Measurements from ENCODE around the gene DAPK2.
"Not testable (repeated sequence)": the region's sequence is repeated elsewhere in the genome, so short reads cannot be mapped to it uniquely, and the experiment has no call there.

The DAPK2 gene

DNA sequence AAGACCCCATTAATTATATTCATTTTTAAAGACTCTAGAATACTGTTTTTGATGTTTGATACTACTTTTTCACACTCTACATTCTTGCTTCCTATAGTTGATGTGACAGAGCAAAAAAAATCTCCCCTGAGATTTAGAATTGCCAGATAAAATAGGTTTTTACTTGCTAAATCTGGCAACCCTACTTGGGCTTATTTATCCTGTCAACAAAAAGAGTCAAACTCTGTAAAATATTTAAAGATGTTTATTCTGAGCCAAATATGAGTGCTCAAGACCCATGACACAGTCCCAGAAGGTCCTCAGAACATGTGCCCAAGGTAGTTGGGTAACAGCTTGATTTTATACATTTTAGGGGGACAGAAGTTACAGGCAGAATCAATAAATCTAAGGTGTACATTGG, 72.3 kb downstream of the DAPK2 start:
- DNase-seq (ENCODE audit: low read depth, low spot score) = no peak

DNA sequence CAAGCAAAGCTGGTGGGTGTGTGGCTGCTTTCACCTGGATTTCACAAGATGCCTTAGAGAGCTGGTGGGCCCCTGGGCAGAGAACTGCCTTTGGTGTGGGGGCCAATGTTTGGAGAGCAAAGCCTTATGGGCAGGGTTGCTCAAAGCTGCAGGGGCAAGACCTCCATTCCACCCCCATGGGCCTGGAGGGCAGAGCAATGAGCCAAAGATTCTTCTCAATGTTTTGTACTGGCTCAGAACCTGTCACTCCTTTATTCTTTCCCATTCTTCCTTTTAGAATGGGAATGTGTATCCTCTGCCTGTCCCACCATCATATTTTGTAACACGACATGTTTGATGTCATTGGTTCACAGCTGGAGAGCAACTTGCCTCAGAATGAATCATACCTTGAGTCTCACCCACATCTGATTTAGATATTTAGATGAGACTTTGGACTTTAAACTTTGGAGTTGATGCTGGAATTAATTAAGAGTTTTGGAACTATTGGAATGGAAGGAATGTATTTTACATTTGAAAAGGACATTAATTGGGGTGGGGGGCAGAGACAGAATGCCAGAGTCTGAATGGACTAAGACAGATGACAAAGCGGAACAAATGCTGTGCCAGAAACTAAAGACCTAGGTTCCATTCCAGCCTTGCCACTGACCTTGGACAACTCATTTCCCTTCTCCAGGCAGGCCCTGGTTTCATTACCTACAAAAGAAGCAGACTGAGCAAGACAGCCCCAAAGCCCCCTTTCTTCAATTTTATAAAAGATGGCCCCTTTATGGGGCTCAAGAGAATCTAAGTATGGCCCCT, 72.9 kb downstream of the DAPK2 start:
- DNase-seq (ENCODE audit: low read depth, low spot score) = no peak

DNA sequence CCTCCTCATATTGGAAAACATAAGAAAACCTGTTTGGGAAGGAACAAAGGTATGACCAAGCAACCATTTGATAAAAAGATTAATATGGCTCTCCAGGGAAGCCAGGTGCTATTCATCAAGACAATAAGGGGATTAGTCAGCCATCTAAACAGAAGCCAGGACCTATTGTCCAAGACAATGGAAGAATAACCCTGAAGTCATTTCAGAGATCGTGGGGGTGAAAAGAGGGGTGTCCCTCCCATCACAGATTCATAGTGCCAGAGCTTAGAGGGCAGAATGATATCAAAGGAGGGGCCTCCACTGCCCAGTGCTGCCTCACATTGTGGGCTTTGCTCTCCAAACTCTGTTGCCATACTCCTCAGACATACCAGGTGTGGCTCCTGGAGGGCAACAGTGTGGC, 73.5 kb downstream of the DAPK2 start:
- no peak for DNase-seq (ENCODE audit: low read depth, low spot score)

DNA sequence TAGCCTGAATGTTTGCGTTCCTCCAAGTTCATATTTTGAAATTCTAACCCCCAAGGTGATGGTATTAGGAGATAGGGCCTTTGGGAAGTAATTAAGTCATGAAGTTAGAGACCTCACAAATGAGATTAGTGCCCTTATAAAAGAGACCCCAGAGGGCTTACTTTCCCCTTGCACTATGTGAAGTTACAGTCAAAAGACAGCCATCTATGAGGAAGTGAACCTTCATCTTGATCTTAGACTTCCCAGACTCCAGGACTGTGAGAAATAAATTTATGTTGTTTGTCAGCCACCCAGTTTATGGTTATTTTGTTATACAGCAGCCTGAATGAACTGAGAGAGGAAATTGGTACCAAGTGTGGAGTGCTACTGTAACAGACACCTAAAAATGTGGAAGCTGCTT, 74.4 kb downstream of the DAPK2 start:
- DNase-seq (ENCODE audit: low read depth, low spot score) = no peak

DNA sequence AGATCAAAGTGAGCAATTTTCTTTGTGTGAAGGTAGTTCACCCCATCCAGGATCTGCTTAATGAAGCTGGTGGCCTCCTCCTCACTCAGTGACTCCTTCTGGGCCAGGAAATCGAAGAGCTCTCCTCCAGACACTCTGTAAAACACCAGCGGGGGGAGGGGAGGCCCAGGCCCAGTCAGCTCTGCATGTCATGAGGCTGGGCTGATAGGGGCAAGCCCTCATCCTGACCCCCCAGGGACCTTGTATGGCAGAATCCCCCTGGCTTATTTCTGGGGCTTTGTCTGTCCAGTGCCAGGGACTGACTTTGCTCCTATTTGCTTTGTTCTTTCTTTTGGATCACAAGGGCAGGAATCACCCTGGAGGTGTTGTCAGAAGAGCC, 74.9 kb downstream of the DAPK2 start:
- no peak for DNase-seq (ENCODE audit: low read depth, low spot score)

DNA sequence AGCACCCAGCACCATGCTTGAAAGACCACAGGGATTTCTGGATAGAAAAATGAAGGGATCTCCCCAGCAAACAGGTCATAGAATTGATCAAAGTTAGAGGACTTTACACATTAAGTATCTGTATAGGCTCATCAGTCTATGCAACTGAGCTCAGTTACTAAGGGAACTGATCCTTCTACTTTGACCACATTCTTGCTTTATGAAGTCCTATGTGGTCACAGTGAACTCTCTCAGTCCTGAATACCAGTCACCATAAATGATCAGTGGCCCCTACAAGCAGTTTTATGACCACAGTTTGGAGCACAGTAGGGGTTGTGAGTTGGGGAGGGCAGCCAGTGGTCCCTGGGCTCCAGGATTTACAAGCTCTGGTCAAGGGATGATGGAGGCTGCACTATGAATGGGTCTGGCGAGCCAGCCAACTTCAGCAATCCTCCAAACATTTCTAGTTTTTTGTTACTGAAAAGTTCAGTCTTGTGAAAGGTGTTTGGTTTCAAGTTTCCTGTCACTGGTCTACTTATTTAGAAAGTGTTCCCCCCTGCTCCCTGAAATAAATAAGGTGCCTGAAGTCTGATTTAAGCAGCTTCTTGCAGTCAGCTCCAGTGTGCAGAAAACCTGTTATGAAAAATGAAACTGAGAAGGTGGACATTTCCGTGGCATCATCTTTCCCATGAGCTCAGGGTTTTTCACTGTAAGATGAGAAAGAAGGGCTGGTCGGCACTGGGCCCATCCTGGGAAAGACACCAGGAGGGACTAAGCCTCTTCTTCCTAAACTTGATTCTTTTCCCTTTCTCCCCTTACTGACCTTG, 75.5 kb downstream of the DAPK2 start:
- DNase-seq (ENCODE audit: low read depth, low spot score) = no peak

DNA sequence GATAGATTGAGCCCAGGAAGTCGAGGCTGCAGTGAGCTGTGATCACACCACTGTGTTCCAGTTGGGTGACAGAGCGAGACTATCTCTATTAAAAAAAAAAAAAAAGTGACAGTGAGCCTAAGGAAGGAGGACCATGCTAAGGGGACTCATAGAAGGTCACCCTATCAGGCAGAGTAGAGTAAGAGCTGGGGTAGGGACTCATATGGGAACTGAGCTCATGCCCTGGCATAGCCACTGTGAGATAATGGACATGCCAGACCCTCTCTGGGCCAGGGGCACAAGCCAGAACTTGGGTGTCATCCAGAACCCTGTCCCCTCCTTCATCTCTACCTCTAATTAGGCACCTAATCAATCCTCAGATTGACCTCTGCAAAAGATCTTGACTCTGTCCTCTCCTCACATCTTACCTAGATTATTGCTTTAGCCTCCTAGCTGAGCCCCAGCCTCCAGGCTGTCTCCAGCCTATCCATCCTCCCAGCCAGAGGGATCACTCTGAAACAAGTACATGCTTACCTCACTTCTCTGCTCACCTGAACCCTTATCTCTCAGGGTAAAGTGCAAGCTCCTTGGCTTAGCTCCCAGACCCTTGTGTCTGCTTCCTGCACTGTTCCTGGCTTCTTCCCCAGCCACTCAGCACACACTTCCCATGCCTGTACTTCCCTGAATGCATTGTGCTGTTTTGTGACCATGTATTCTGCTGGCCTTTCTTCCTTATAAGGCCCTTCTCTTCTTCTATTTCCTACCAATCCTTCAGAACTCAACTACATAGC, 76.4 kb downstream of the DAPK2 start:
- no peak for DNase-seq (ENCODE audit: low read depth, low spot score)

DNA sequence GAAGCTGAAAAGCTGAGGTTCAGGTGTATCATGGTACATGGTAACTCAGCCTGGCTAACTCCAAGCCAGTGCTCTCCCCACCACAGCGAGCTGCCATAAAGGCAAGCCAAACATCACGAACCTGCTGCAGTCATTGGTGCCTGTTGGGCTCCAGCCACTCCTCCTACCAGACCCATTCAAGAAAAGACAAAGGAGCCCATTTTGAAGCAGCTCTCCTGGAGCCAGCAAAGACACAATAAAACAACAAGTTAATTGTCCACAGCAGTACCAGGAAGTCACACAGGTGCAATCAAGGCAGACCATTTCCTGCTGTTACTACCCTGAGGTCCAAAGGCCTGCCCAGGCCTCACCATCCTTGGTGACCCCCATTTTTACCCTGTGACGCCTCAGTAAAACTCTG, 77.6 kb downstream of the DAPK2 start:
- DNase-seq (ENCODE audit: low read depth, low spot score) = no peak

DNA sequence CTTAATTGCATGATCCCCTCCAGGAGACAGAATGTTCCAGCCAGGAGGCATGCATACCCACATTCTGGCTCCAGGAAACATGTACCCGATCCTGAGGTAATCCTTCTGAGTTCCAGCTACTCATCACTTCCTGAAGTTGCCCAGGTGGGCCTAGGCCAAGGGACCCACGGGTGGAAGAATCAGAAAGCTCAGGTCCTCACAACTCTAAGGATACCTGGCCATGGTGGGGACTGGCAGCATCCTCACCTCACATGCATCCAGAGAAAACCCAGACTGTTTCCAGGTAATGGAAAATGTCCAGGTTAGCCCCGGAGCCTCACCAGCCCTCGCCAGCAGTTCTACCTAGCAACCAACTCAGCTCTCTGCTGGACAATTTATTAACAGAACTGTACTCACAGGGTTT, 78.2 kb downstream of the DAPK2 start:
- DNase-seq (ENCODE audit: low read depth, low spot score) = no peak

DNA sequence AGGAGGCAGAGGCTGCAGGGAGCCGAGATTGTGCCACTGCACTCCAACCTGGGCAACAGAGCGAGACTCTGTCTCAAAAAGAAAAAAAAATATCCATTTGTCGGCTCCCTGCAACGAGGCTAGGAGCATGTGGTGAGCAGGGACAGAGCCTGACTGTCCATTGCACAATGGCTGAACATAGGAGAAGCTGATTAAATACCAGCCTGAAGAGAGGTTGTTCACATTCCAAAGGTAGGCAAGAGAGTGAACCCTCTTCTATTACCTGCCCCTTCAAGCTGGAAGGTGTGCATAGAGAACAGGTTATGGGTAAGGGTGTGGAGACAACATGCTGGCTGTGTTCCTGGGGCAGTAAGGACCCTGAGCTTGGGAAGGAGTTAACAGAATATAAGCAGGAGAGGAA, 78.7 kb downstream of the DAPK2 start:
- no peak for DNase-seq (ENCODE audit: low read depth, low spot score)

DNA sequence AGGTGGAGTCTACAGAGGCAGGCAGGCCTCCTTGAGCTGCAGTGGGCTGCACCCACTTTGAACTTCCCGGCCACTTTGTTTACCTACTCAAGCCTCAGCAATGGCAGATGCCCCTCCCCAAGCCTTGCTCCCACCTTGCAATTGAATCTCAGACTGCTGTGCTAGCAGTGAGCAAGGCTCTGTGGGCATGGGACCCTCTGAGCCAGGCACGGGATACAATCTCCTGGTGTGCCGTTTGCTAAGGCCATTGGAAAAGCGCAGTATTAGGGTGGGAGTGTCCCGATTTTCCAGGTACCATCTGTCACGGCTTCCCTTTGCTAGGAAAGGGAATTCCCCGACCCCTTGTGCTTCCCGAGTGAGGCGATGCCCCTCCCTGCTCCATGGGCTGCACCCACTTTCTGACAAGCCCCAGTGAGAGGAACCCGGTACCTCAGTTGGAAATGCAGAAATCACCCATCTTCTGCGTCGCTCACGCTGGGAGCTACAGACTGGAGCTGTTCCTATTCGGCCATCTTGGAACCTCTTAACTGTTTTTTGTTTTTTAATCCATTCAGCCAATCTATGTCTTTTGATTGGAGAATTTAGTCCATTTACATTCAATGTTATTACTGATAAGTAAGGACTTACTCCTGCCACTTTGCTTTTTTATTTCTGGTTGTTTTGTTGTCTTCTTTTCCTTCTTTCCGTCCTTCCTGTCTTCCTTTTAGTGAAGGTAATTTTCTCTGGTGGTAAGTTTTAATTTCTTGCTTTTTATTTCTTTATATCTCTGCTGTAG, 83.2 kb downstream of the DAPK2 start:
- not testable (repeated sequence) for DNase-seq (ENCODE audit: low read depth, low spot score)

DNA sequence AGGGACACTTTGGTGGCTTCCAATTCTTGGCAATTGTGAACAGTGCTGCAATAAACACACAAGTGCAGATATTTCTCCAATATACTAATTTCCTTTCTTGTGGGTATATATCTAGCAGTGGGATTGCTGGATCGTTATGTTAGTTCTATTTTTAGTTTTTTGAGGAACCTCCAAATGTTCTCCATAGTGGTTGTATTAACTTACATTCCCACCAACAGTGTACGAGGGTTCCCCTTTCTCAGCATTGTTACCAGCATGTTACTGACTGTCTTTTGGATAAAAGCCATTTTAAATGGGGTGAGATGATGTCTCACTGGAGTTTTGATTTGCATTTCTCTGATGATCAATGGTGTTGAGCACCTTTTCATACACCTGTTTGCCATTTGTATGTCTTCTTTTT, 92.8 kb downstream of the DAPK2 start:
- no peak for DNase-seq (ENCODE audit: low read depth, low spot score)

DNA sequence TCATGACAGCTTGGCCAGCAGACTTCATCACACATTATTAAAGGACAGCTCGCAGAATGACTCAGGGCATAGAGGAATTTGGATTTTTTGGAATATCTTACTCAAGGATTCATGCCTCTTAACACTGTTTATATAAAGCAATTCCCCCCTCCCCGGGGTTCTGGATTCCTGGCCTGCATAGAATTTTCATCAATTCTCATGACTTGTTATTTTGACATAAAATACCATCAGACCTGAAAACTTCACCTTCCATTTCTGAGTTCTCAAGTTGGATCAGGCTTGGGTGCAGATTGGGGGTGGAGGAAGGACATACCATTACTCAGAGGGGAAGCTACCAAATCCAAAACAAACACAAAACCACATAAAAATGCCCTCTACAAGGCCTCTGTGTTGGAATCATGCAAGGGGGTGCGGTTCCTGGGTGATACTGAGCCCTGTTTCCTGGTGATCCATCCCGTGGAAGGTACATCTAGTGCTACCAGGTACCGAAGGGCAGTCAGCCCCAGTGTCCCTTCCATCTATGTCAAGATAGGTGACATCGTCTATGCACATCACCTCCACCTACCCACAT, 95.3 kb downstream of the DAPK2 start:
- DNase-seq (ENCODE audit: low read depth, low spot score) = no peak

DNA sequence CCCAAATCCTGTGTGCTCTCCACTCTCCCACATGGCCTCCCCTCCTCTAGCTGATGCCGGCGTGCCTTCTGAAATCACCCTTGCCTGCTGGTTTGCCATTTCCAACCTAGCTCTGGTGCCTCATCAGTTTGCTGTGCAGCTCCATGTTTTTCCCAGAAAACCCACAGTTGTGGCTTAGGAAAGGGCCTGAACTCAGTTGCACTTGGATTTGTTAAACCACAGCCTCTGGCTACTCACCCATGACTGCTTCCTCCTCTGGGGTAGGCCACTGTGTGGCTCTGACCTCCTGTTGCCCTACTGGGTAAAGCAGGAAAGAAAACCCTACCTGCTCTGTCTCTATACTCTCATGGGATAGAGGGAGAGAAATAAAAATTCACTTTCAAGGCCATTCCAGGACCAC, 97.3 kb downstream of the DAPK2 start:
- DNase-seq (ENCODE audit: low read depth, low spot score) = no peak

DNA sequence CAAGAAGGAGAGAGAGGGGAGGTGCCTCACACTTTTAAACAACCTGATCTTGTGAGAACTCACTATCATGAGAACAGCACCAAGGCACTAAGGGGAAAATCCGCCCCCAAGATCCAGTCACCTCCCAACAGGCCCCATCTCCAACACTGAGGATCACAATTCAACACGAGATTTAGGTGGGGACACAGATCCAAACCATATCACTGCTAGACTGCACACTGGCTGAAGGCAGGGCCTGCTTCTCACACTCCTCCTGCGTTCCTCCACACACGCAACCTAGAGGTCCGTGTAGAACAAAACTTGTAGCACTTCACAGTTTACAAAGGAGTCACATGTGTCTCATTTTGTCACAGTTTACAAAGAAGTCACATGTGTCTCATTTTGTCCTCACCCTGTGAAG, 97.8 kb downstream of the DAPK2 start:
- no peak for DNase-seq (ENCODE audit: low read depth, low spot score)

DNA sequence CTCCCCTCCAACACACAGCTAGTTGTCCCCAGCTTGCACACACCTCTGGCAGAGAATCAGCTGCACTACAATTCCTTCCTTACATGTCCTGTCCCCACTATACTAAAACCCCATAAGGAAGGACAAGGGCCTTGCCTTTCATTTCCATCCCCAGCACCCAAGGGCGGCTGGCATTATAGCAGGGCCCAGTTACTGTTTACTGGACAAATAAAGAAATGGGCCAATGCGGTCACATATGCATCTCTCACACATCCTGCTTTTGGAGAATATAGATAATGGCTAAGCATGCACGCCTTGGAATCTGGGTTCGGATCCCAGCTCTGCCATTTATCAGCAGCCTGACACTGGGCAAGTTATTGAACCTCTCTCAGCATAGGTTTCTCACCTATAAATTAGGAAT, 99.1 kb downstream of the DAPK2 start:
- DNase-seq (ENCODE audit: low read depth, low spot score) = no peak

DNA sequence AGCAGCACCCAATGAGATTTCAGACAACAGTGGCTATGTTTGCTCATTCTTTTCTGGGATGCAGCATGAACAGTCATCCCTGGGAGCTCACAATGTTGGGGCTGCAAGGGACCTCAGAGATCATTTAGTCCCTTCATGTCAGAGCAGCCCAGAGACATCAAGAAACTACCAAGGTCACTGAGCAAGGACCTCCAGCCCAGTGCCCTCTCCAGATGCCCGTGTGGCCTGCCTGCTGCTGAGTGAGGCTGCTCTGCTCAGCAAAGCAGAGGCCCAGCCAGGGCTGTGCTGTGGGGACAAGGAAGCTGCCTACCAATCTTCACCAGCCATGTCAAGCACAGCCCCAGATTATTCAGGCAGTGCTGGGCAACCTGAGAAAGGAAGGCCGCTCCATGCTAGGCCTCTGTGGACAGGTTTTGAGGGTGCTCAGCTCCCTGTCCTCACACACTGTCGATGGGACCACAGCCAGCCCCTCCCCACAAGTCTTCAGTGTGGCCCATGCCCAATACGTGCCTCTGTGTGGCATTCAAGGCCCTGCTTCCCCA, 99.7 kb downstream of the DAPK2 start:
- DNase-seq (ENCODE audit: low read depth, low spot score) = no peak

DNA sequence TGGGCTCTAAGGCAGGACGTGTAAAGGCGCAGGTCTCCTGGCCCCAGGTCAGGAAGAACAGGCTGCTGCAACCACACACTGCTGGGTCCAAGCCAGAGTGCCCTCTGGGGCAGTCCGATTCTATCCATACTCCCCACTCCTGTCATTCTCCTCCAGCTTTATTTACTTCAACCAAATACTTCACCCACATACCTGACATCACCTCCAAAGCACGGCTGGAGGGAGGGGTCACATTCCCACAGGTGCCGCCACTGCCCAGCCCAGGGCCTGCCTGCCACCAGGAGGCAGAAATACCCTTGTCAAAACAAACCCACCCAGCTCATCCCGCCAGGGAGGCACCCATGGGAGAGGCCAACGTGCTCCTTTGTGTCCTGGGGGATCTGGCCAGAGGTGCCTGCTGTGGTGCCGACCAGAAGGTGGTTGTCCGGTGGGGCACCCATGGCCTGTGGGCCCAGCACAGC, 100.4 kb downstream of the DAPK2 start:
- no peak for DNase-seq (ENCODE audit: low read depth, low spot score)

DNA sequence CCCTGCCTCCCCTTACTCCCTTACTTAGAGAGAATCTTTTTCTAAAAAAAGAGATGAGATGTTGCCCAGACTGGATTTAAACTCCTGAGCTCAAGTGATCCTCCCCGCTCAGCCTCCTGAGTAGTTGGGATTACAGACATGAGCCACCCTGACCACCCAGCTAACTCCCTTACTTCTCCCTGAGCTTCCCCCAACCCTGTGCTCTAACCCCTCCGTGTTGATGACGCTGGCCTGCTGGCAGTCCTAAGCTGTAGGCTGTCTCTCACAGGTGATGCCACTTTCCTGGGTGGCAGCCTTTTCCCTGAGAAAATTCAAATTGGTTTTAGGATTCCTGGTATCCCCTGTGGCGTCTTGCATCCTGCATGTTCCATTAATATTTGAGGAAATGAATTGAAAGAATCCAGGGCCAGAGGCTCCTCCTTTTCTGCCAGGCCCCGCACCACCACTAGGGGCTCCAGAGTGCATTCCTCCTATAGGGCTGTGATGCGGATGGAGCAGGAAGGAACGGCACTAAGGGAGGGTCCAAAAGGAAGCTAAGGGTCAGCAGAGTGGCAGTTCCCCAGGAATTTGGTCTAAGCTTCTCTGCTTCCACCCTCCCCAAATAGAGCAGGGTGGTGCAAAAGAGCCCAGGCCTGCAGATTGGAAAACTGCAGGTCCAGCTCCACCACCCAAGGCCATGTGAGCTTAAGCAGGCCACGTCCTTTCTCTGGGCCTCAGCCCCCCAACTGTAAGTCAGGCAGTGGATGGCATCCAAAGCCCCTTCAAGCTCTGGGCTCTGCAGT, 101.1 kb downstream of the DAPK2 start:
- DNase-seq (ENCODE audit: low read depth, low spot score) = peak; percentile 32

DNA sequence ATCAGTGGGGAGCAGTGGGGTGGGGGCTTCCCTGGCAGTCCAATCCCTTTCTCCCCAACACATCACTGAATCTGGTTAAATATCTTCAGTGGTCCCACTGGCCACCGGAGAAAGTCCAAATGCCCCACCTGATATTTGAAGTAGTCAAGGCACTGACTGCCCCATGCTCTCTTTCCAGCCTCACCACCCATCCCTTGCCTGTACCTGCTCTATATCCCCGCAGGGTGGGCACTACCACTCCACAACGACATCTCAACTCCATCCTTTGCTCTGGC, 101.7 kb downstream of the DAPK2 start:
- DNase-seq (ENCODE audit: low read depth, low spot score) = no peak

Measured in activated CD4-positive, CD25-positive, alpha-beta regulatory T cell treated with anti-CD3 and anti-CD28 coated beads, Interleukin-2, amount 50 U/mL, for 16 hours (primary cell).